Astrocyte of the spinal cord (primary cell): ENCODE results near the gene OSBPL1A.
A peak's percentile ranks its signal among the peaks of the same experiment; 100 is the strongest.

Experiments used
- DNase-seq: peaks from one replicate; pipeline ENCODE4 v3.0.0; 2011; ENCODE audit warnings: low read depth, low spot score
- H3K4me3 ChIP-seq: 2 replicates; pipeline ENCODE4 v1.5.1; 2011; ENCODE audit warnings: low read depth, mild to moderate bottlenecking, low read length, moderate library complexity
- CTCF ChIP-seq: IDR thresholded peaks from 2 replicates; pipeline ENCODE4 v1.5.1; 2012; ENCODE audit warnings: low read depth, mild to moderate bottlenecking, low read length, inconsistent platforms
- in situ Hi-C: cut with HindIII; loops from 2 replicates; pipeline ENCODE4 v1.10.0; 2017; ENCODE audit warnings: low sequenced_read_pairs

Gene OSBPL1A

GRCh38 chr18:24333084-24333483 is 64.5 kb downstream of the OSBPL1A start:
- no peak for TF ChIP-seq CTCF
- in situ Hi-C loops: no loop called here
- no peak for DNase-seq
- no peak overlapping the region for H3K4me3 ChIP-seq

- no peak overlapping the region for H3K4me3 ChIP-seq
- in situ Hi-C loops: no loop called here
- no peak for TF ChIP-seq CTCF
- DNase-seq: no peak
These were observed 71.4 kb downstream of the OSBPL1A start for GRCh38 chr18:24326211-24326610.

GRCh38 chr18:24322584-24323136 is 75.0 kb downstream of the OSBPL1A start:
- in situ Hi-C loops: no loop called here
- TF ChIP-seq CTCF: no peak
- no peak overlapping the region for H3K4me3 ChIP-seq
- peak; percentile 41 for DNase-seq

- no peak for DNase-seq
- H3K4me3 ChIP-seq: no peak overlapping the region
- TF ChIP-seq CTCF: no peak
- in situ Hi-C loops: no loop called here
These were observed 76.6 kb downstream of the OSBPL1A start for GRCh38 chr18:24321071-24321470.

- DNase-seq: no peak
- TF ChIP-seq CTCF: no peak
- in situ Hi-C loops: no loop called here
- H3K4me3 ChIP-seq: no peak overlapping the region
These were observed 77.9 kb downstream of the OSBPL1A start for GRCh38 chr18:24319757-24320156.

GRCh38 chr18:24317370-24317769 is 80.3 kb downstream of the OSBPL1A start:
- TF ChIP-seq CTCF: no peak
- in situ Hi-C loops: no loop called here
- no peak for DNase-seq
- H3K4me3 ChIP-seq: no peak overlapping the region

- H3K4me3 ChIP-seq: no peak overlapping the region
- no peak for TF ChIP-seq CTCF
- DNase-seq: peak; percentile 8
- in situ Hi-C loops: no loop called here
These were observed 82.5 kb downstream of the OSBPL1A start for GRCh38 chr18:24315170-24315569.
